GM21515 (cell line): Measurements from ENCODE around the gene STRA6.

ENCODE experiments used
- ATAC-seq: cut with Tn5 transposase; IDR thresholded peaks from one replicate; pipeline ENCODE4 v1.9.1; 2021; ENCODE audit not compliant: unreplicated experiment

Gene STRA6

DNA sequence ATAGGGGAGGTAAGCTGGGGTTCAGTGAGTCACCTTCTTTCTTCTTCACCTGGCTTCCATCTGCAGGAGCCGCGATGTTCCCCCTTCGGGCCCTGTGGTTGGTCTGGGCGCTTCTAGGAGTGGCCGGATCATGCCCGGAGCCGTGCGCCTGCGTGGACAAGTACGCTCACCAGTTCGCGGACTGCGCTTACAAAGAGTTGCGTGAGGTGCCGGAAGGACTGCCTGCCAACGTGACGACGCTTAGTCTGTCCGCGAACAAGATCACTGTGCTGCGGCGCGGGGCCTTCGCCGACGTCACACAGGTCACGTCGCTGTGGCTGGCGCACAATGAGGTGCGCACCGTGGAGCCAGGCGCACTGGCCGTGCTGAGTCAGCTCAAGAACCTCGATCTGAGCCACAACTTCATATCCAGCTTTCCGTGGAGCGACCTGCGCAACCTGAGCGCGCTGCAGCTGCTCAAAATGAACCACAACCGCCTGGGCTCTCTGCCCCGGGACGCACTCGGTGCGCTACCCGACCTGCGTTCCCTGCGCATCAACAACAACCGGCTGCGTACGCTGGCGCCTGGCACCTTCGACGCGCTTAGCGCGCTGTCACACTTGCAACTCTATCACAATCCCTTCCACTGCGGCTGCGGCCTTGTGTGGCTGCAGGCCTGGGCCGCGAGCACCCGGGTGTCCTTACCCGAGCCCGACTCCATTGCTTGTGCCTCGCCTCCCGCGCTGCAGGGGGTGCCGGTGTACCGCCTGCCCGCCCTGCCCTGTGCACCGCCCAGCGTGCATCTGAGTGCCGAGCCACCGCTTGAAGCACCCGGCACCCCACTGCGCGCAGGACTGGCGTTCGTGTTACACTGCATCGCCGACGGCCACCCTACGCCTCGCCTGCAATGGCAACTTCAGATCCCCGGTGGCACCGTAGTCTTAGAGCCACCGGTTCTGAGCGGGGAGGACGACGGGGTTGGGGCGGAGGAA, 69.6 kb downstream of the STRA6 start:
- ATAC-seq = no peak

DNA sequence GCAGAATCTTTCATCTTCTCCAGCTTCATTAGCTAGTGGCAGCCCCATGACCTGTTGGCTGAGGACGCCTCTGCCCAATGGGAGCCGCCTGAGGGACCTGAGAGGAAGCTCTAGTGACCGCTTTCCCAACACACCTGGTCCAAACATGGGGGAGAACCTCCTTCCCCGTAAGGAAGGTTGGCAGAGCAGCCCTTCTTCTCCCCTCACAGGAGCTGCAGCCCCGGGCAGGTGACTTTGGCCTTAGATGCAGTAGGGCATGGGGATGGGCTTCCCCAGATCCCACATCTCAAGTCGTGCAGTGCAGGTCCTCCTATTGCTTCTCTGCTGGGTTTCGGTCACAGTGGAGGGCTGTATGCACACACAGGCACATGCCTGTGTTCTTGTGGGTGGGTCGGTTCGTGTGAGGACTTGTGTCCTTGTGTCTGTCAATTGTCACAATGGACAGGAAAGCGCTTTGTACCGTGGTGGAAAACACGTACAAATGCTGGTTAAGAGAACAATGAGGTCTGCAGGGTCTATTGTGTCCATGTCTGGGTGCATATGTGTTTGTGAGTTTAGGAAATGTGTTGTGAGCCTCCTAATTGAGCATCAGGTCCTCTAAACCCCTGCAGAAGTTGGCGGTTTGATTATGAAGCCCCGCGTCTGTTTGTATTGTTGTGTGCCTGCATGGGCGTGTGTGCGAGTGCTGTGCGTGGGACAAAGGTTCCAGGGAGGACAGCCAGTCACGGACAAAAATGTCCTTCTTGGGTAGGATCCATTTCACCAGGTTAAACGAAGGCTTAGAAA, 70.8 kb downstream of the STRA6 start:
- ATAC-seq = no peak

DNA sequence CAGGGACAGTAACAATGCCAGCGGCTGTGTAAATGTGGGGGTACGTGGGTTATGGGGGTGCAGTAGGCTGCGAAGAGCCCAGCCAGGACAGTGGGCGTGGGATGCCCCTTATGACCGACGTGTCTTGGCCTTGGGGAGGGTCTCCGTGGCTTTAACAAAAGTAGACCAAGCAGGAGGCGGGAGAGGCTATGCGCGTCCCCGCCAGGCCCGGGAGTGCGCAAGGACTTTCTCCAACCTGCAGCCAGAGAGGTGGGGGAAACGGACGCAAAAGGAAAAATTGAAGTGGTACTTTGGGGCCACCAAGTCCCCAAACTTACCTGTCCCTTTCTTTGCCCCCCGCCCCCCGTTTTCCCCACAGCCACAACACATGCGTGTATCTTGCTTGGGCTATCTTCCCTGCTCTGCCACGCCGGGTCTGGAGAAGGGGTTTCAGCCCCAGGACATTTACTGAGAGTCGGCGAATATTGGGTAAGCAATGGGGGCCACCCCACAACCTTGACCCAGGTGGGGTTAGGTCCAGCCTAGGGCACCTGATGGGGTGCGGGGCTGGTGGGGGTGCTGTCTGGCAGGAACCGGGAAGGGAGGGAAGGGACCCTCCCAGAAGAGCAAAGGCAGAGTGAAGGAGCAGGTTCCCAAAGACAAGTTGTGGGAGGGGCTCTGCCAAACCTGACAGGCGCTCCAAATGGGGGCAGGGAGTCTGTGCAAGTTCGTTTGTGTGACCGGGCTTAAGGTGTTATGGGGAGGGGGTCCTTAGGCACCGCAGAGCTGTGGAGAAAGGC, 71.5 kb downstream of the STRA6 start:
- ATAC-seq = no peak

DNA sequence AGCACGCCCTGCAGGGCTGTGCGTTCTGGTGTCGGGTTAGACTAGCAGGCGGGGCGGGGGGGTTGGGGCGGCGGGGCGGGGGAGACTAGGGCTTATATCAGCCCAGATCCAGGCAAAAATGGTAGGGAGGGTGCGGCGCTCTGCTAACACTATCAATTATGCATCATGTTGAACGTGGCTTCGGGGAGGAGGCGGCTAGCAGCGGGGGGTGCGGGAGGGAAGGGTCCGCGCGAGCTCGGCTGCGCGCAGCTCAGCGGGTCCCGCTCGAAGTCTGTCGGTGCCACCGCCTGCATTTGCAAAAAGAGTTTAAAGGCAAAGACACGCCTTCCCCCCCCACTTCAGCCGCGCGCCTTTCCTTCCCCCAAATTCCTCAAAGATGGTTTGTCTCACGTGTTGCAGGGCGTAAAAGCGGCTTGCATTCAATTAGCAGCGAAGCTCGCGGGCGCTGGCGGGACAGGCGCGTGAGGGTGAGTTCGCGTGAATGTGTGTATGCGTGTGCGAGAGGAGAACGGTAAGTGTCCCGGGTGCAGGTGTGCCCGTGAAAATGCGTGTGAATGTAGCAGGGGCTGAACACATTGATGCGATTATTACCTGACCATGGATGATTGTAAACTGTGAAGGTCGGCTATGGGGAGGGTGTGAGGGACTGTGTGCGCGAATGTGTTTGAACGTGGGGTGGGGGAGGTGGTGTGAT, 72.3 kb downstream of the STRA6 start, which contains the start of gene ISLR2:
ISLR2 (plus strand) TSS at position 432 of the 694 bp plus-strand sequence. CDS start 2,169 bp downstream, outside the sequence.
- ATAC-seq = no peak

DNA sequence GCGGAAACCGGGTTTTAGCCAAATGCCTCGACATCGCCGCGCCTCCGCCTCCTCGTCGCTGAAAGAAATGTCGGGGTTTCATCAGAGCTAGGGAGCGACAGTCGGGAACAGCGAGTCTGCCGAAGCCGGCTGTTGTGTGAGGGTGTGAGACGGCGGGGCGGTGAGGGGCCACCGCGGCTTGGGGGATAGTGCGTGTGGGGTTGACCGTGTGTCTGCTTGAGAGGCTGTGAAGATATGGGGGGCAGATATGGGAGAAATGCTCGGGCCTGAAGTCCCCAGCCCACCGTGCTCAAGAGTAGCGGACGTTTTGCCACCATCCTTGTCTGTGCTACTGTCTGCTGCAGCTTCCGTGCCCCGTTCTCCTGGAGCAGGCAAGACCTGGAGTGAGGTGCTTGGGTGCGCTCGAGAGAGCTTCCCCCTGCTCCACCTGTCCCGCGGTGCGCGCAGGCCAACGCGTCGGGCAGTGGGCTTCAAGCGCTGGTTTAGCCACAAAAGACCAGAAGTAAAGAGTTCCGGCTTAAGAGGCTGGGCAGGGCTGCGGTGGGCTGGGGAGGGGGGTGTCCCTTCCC, 72.9 kb downstream of the STRA6 start:
- no peak for ATAC-seq
